IMR-90 (cell line): Measurements from ENCODE around the gene BAZ2B.

ENCODE experiments used
- CHD1 ChIP-seq: IDR thresholded peaks from 2 replicates; pipeline ENCODE4 v1.6.1; 2012; ENCODE audit warnings: low read depth, low read length, improper control_type of control experiment
- FOS ChIP-seq: fragments of 150-350 bp; IDR thresholded peaks from 2 replicates; pipeline ENCODE4 v1.6.1; 2016; ENCODE audit warnings: low read depth, low read length
- MAFK ChIP-seq: IDR thresholded peaks from 2 replicates; pipeline ENCODE4 v1.6.1; 2012; ENCODE audit warnings: low read depth, low read length, improper control_type of control experiment
- MAZ ChIP-seq: IDR thresholded peaks from 2 replicates; pipeline ENCODE4 v1.6.1; 2012; ENCODE audit warnings: low read depth, mild to moderate bottlenecking, low read length, improper control_type of control experiment, moderate library complexity, borderline replicate concordance
- POLR2A ChIP-seq: IDR thresholded peaks from 2 replicates; pipeline ENCODE4 v1.6.1; 2012; ENCODE audit warnings: mild to moderate bottlenecking, low read depth, low read length
- RAD21 ChIP-seq: IDR thresholded peaks from 2 replicates; pipeline ENCODE4 v1.6.1; 2012; ENCODE audit warnings: low read length, improper control_type of control experiment
- RFX5 ChIP-seq: IDR thresholded peaks from 2 replicates; pipeline ENCODE4 v1.8.0; 2012; ENCODE audit warnings: low read depth, mild to moderate bottlenecking, low read length, moderate library complexity
- SMC3 ChIP-seq: fragments of 150-350 bp; IDR thresholded peaks from 2 replicates; pipeline ENCODE4 v1.6.1; 2016; ENCODE audit warnings: low read depth, mild to moderate bottlenecking, antibody characterized with exemption, low read length, moderate library complexity
- TF ChIP-seq, protein P1 (sequence below): conservative IDR thresholded peaks from 2 replicates; pipeline ENCODE4 v1.5.1; 2012; ENCODE audit warnings: mild to moderate bottlenecking, low read depth, low read length, improper control_type of control experiment
- TF ChIP-seq, protein P2 (sequence below): fragments of 150-350 bp; IDR thresholded peaks from 2 replicates; pipeline ENCODE4 v1.6.1; 2017; ENCODE audit warnings: mild to moderate bottlenecking, antibody characterized with exemption, low read length, low read depth

- TF ChIP-seq RFX5 (no peak), POLR2A (no peak), RAD21 (no peak), MAZ (no peak), SMC3 (no peak), FOS (no peak), CHD1 (no peak), MAFK (no peak)
- TF ChIP-seq, protein P1, sequence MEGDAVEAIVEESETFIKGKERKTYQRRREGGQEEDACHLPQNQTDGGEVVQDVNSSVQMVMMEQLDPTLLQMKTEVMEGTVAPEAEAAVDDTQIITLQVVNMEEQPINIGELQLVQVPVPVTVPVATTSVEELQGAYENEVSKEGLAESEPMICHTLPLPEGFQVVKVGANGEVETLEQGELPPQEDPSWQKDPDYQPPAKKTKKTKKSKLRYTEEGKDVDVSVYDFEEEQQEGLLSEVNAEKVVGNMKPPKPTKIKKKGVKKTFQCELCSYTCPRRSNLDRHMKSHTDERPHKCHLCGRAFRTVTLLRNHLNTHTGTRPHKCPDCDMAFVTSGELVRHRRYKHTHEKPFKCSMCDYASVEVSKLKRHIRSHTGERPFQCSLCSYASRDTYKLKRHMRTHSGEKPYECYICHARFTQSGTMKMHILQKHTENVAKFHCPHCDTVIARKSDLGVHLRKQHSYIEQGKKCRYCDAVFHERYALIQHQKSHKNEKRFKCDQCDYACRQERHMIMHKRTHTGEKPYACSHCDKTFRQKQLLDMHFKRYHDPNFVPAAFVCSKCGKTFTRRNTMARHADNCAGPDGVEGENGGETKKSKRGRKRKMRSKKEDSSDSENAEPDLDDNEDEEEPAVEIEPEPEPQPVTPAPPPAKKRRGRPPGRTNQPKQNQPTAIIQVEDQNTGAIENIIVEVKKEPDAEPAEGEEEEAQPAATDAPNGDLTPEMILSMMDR = no peak
- TF ChIP-seq, protein P2, sequence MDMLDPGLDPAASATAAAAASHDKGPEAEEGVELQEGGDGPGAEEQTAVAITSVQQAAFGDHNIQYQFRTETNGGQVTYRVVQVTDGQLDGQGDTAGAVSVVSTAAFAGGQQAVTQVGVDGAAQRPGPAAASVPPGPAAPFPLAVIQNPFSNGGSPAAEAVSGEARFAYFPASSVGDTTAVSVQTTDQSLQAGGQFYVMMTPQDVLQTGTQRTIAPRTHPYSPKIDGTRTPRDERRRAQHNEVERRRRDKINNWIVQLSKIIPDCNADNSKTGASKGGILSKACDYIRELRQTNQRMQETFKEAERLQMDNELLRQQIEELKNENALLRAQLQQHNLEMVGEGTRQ = no peak
Observed at GRCh38 chr2:159285433-159285832, 330.9 kb downstream of the BAZ2B start.
